IPS-20b (cell line): ENCODE results near the gene ANKK1.

Experiments used
- H3K27ac ChIP-seq: one replicate; pipeline ENCODE4 v1.5.1; 2013; ENCODE audit warnings: low read length
- H3K27me3 ChIP-seq: 2 replicates; pipeline ENCODE4 v1.6.1; 2013; ENCODE audit warnings: mild to moderate bottlenecking, low read length, inconsistent platforms; ENCODE audit not compliant: insufficient read depth
- H3K36me3 ChIP-seq: 2 replicates; pipeline ENCODE4 v1.6.1; 2013; ENCODE audit warnings: low read depth, mild to moderate bottlenecking, inconsistent platforms, low read length, moderate library complexity; ENCODE audit not compliant: insufficient read depth
- H3K4me1 ChIP-seq: 2 replicates; pipeline ENCODE4 v1.6.1; 2013; ENCODE audit warnings: mild to moderate bottlenecking, control low read depth, inconsistent platforms, low read length, moderate library complexity; ENCODE audit not compliant: insufficient read depth
- H3K4me3 ChIP-seq: 2 replicates; pipeline ENCODE4 v1.5.1; 2013; ENCODE audit warnings: mild to moderate bottlenecking, low read length, inconsistent platforms
- H3K9ac ChIP-seq: 2 replicates; pipeline ENCODE4 v1.6.1; 2013; ENCODE audit warnings: low read depth, mild to moderate bottlenecking, inconsistent platforms, low read length, moderate library complexity
- H3K9me3 ChIP-seq: 2 replicates; pipeline ENCODE4 v1.6.1; 2013; ENCODE audit warnings: mild to moderate bottlenecking, low read depth, low read length, inconsistent platforms; ENCODE audit not compliant: insufficient read depth

ANKK1 gene

DNA sequence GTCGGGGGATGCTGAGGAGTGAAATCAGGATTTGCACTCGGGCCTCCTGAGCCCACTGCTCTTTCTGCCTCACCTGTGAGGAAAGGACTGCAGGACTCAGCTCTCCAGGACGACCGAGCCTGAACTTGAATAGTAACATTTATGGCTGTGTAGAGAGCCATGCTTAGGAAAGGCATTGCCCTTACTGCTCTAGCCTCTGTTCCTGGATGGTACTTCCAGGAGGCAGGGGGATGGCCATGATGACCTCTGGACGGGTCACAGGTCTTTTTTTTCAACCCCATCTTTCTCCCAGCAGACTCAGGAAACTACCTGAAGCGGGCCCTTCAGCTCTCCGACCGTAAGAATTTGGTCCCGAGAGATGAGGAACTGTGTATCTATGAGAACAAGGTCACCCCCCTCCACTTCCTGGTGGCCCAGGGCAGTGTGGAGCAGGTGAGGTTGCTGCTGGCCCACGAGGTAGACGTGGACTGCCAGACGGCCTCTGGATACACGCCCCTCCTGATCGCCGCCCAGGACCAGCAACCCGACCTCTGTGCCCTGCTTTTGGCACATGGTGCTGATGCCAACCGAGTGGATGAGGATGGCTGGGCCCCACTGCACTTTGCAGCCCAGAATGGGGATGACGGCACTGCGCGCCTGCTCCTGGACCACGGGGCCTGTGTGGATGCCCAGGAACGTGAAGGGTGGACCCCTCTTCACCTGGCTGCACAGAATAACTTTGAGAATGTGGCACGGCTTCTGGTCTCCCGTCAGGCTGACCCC is 11.3 kb downstream of the ANKK1 start:
- H3K4me1 ChIP-seq, result no peaks in the 10 kb centered on the region
- peaks cover 3% of the 10 kb centered on the region; the same call in 1 of the 2 replicates for H3K27me3 ChIP-seq
- no peaks in the 10 kb centered on the region for H3K9me3 ChIP-seq
- H3K27ac ChIP-seq, result no peak overlapping the region
- no peak overlapping the region for H3K4me3 ChIP-seq
- no peak overlapping the region for H3K9ac ChIP-seq
- no peaks in the 10 kb centered on the region for H3K36me3 ChIP-seq

DNA sequence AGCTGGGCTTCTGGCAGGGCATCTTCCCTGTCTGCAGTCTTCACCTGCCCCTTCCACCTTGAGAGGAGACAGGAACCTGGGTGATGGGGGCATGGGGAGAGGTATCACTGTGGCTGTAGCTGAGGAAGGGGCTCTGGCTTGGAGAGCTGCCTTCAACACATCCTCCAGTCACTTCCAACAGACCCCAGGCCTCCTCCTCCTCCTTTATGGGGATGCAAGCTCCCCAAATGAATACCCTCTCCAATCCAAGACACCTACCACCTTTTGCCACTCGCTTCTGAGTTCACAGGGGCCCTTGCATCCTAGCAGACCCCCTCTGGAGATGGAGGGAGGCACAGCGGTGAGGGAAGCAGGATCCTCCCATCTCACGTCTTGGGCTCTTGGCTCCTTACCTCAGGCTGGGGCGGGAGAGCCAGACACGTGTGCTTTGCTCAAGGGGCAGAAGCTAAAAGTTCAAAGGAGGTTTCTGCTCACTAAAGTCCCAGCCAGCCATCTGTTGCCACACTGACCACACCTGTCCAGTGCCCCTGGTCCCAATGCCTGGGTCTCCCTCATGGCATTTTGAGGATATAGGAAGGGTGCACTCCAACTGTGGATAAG is 13.2 kb downstream of the ANKK1 start:
- Histone ChIP-seq H3K4me3 (no peak overlapping the region), H3K27me3 (peaks cover 3% of the 10 kb centered on the region; the same call in 1 of the 2 replicates), H3K27ac (no peak overlapping the region), H3K4me1 (no peaks in the 10 kb centered on the region), H3K9me3 (no peaks in the 10 kb centered on the region), H3K36me3 (no peaks in the 10 kb centered on the region), H3K9ac (no peak overlapping the region)

DNA sequence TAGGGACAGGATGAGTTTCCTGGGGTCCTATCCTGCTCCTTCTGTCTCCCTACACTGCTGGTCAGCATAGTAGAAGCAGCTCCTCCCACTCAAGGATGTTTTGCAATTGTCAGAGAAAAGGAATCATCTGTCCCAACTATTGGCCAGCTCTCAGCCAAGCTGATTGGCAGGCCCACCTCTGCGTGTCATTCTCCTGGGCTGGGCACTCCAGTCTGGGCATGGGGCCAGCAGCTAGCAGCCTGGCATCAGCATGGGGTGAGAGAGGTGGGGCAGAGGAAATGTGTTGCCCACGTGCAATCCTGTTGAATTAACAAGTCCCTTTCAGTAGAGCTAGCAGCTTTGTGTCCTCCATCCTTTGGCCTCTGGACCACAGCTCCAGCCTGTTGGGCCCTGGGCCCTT is 14.1 kb downstream of the ANKK1 start:
- no peaks in the 10 kb centered on the region for H3K9me3 ChIP-seq
- no peaks in the 10 kb centered on the region for H3K4me1 ChIP-seq
- H3K9ac ChIP-seq, result no peak overlapping the region
- no peaks in the 10 kb centered on the region for H3K36me3 ChIP-seq
- no peak overlapping the region for H3K4me3 ChIP-seq
- peaks cover 3% of the 10 kb centered on the region; the same call in 1 of the 2 replicates for H3K27me3 ChIP-seq
- no peak overlapping the region for H3K27ac ChIP-seq

DNA sequence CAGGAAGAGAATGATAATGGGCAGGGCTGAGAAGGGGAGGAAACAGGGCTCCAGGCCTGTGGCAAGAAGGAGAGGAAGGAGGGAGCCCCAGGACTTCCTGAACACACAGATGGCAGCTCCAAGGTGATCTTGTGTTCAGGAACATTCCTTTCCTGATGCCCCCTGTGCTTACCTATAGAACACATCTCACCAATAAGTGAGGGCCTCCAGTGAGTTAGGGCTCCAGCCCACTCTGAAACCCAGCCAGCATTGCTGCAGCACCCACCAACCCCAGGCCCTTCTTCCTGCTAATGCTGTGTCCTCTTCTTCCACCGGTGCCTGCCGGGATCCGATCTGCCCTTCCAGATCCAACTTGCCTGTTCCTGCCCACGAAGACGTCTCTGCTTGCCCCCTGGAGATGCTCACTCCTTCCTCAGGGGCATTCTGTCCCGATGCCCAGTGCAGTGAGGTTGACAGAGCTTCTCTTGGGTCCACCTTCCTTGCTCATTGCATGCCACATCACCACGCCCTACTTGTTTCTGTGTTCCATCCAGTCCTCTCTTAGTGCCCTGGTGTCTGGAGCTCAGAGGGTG is 17.4 kb downstream of the ANKK1 start:
- Histone ChIP-seq H3K9ac (no peak overlapping the region), H3K4me1 (no peaks in the 10 kb centered on the region), H3K4me3 (no peak overlapping the region), H3K9me3 (no peaks in the 10 kb centered on the region), H3K27me3 (peaks cover 3% of the 10 kb centered on the region; the same call in 1 of the 2 replicates), H3K36me3 (no peaks in the 10 kb centered on the region), H3K27ac (no peak overlapping the region)

DNA sequence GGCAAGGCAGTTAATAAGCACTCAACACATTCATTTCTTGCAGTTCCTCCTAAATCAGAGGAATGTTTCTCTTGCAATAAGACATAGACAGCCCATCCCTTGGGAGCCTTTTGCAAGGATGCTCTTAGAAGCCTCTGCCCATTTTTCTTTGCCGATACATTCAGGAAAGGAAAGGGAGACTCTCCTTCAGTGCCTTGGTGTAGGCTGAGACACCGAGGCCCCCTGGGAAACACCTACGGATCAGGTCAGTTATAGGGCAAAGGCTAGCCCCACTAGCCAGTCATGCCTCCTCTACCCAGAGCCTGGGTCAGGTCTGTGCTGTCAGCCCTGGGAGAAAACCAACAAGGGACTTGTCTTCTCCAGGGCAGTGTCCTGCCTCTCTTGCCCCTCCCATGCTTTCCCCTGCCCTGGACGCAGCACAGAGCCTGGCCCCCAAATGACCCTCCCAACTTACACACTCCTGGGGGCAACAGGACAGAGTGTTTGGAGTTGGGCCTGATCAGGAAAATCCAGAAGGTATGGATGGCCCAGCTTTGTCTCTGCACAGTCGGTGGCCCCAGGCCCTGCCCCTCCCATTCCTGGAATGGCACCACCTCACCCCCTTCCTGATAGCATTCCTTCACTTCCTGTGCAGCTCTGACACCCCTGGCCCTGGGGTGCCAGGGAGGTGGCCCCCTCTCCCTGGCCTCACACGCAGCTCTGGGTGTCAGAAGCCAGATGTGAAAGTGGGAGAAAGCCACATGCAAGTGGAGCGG is 18.3 kb downstream of the ANKK1 start:
- H3K4me1 ChIP-seq, result no peaks in the 10 kb centered on the region
- peaks cover 3% of the 10 kb centered on the region; the same call in 1 of the 2 replicates for H3K27me3 ChIP-seq
- no peak overlapping the region for H3K4me3 ChIP-seq
- no peak overlapping the region for H3K27ac ChIP-seq
- no peaks in the 10 kb centered on the region for H3K36me3 ChIP-seq
- H3K9me3 ChIP-seq, result no peaks in the 10 kb centered on the region
- H3K9ac ChIP-seq, result no peak overlapping the region

DNA sequence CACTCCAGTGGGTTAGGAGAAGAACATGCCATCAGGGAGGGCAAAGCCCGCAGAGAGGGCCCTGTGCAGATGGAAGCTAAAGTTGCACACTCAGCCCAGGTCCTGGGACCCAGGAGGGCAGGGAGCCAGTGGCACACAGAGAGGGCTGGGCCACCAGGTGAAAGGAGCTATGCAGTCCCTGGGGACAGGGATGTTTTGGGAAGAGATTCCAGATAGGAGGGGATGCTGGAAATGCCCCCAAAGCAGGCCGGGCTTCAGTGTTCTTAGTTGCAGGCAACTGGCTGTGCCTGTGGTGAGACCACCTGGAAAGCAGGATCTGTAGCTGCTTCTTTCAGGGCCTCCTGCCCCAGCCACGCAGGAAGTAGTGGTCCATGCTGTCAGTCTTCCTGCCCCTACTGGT is 19.6 kb downstream of the ANKK1 start:
- Histone ChIP-seq H3K27ac (no peak overlapping the region), H3K27me3 (peaks cover 3% of the 10 kb centered on the region; the same call in 1 of the 2 replicates), H3K9ac (no peak overlapping the region), H3K36me3 (no peaks in the 10 kb centered on the region), H3K4me1 (no peaks in the 10 kb centered on the region), H3K9me3 (no peaks in the 10 kb centered on the region), H3K4me3 (no peak overlapping the region)

DNA sequence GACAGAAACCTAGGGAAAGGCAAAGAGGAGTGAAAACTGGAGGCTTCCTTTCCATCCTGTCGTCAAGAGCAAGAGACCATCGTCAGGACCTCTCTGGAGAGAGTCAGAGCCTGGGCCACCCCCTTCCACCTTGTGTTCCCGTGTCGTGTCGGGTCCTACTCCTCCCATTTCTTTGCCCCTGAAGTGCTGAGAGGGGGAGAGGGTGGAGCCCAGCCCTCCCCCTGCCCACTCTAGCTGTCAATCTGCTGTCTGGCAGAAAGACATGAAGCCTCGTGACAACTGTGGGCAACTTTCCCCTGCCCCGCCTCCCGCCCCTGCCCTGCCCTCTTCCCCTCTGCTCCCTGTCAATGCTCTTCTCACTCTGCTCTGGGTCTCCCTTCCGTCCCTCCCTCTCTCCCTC is 20.6 kb downstream of the ANKK1 start:
- no peaks in the 10 kb centered on the region; the same call in 1 of the 2 replicates for H3K27me3 ChIP-seq
- no peaks in the 10 kb centered on the region for H3K36me3 ChIP-seq
- no peak overlapping the region for H3K9ac ChIP-seq

DNA sequence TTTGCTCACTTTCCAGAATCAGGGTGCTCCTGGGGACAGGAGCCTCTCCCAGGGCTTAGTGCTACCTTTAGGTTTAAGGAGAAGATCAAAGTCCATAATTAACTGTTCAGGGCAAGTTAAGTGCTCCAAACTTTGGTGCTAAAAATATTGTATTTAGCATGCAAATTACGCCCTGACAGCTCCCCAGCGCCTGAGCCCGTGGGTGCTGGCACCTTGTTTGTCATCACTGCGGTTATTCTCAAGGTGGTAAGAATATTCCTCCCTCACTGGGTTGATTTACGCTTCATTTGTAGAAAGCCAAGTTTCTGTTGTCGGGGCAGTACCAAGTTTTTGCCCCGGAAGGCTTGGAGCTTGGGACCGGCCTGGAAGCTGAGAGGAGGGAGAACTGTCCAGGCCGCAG is 21.3 kb downstream of the ANKK1 start:
- Histone ChIP-seq H3K4me3 (no peak overlapping the region), H3K4me1 (no peaks in the 10 kb centered on the region), H3K27me3 (no peaks in the 10 kb centered on the region; the same call in 1 of the 2 replicates), H3K27ac (no peak overlapping the region), H3K36me3 (no peaks in the 10 kb centered on the region), H3K9ac (no peak overlapping the region), H3K9me3 (no peaks in the 10 kb centered on the region)

More for the DNA sequence above, 20.6 kb downstream of the ANKK1 start:
- H3K4me1 ChIP-seq, result no peaks in the 10 kb centered on the region
- no peak overlapping the region for H3K27ac ChIP-seq
- no peaks in the 10 kb centered on the region for H3K9me3 ChIP-seq
- no peak overlapping the region for H3K4me3 ChIP-seq

DNA sequence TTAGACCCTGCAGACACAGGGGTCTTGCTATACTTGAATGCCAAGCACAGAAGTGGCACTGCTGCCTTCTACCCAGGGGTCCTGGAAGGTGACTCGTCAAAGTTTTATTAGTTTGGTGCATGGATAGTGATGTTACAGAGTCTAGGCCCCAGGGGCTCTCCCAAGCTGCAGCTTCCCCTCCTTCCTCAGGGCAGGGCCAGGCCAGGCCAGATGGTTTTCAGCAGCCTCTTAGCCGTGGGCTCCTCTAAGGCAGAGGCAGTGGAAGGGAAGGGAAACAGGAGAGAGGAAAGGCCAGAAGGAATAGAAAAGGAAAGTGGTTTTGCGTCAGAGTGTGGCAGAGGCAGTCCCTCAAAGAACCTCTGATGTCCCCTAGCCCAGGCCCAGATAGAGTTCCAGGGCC is 21.9 kb downstream of the ANKK1 start:
- no peaks in the 10 kb centered on the region; the same call in 1 of the 2 replicates for H3K27me3 ChIP-seq
- H3K4me3 ChIP-seq, result no peak overlapping the region
- H3K36me3 ChIP-seq, result no peaks in the 10 kb centered on the region
- no peaks in the 10 kb centered on the region for H3K9me3 ChIP-seq
- H3K9ac ChIP-seq, result no peak overlapping the region
- no peaks in the 10 kb centered on the region for H3K4me1 ChIP-seq
- H3K27ac ChIP-seq, result no peak overlapping the region

DNA sequence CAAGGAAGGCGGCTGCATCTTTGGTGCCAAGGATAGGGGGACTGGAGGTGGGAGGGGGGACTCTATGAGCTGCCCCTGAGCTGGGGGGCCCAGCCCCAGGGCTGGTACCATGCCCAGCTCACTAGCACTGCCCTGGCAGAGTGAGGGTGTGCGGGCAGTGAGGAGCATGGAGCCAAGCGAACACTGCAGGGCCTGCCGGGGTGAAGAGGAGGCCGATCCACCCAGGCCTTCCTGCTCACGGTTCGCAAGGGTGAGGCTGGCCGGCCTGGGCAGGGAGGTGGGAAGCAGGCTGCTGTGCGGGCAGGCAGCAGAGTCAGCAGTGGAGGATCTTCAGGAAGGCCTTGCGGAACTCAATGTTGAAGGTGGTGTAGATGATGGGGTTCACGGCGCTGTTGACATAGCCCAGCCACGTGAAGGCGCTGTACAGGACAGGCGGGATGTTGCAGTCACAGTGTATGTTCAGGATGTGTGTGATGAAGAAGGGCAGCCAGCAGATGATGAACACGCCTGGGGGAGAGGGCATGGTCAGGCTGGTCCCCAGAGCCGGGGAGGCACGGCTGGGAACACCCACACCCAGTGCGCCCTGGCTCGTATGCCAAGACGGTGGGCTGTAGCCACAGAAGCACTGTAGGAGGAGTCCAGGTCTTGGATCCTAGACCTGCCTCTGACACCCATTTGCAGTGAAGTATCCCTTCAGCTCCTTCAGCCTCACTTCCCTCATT is 23.0 kb downstream of the ANKK1 start:
- Histone ChIP-seq H3K4me3 (no peak overlapping the region), H3K27me3 (no peaks in the 10 kb centered on the region; the same call in 1 of the 2 replicates), H3K4me1 (no peaks in the 10 kb centered on the region), H3K36me3 (no peaks in the 10 kb centered on the region), H3K27ac (no peak overlapping the region), H3K9ac (no peak overlapping the region), H3K9me3 (no peaks in the 10 kb centered on the region)

DNA sequence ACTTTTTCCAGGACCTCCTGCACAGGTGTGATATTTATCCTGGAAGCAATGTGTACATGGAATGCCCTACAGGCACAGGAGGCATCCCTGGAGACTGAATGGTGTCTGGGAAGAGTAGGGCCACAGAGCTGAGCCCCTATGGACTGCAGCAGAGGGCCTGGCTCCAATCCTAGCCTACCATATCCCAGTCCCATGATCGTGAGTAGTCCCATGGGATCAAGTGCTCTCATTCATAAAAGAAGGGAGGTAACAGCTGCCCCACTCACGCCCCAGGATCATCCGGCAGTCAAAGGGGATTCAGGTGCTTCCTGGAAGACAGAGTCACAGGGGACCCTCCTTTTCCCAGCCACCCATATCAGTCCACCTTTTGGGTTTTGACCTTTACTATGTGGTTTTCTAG is 24.0 kb downstream of the ANKK1 start:
- no peak overlapping the region for H3K27ac ChIP-seq
- H3K9me3 ChIP-seq, result no peaks in the 10 kb centered on the region

More for the DNA sequence above, 24.0 kb downstream of the ANKK1 start:
- Histone ChIP-seq H3K4me1 (no peaks in the 10 kb centered on the region), H3K36me3 (no peaks in the 10 kb centered on the region), H3K9ac (no peak overlapping the region), H3K27me3 (no peaks in the 10 kb centered on the region; the same call in 1 of the 2 replicates), H3K4me3 (no peak overlapping the region)
